Coronary artery (tissue), 2 donors: ENCODE measurements around the gene EXOC6B.

Experiments
- DNase-seq: peaks from one replicate; pipeline ENCODE4 v3.0.0-alpha.2; 2017; ENCODE audit warnings: low spot score
- H3K27ac ChIP-seq, 2 donors: fragments of 200-600 bp; sonication (generic); one replicate each; pipeline ENCODE4 v1.5.1; 2016 to 2019
- H3K4me3 ChIP-seq: fragments of 200-600 bp; sonication (generic); 2 replicates; pipeline ENCODE4 v1.5.1; 2016; ENCODE audit warnings: mild to moderate bottlenecking, moderate library complexity
- CTCF ChIP-seq: fragments of 200-600 bp; sonication (generic); IDR thresholded peaks from one replicate; pipeline ENCODE4 v1.5.1; 2019; ENCODE audit warnings: antibody characterized with exemption

EXOC6B gene

GRCh38 chr2:72388263-72388662 lies 437.6 kb downstream of the EXOC6B start:
- no peak for TF ChIP-seq CTCF
- no peak overlapping the region for H3K27ac ChIP-seq
- no peak overlapping the region for H3K4me3 ChIP-seq
- DNase-seq, result no peak

GRCh38 chr2:72386288-72386687 lies 439.5 kb downstream of the EXOC6B start:
- no peak overlapping the region for H3K4me3 ChIP-seq
- H3K27ac ChIP-seq, result no peak overlapping the region
- no peak for TF ChIP-seq CTCF
- DNase-seq, result no peak

DNA sequence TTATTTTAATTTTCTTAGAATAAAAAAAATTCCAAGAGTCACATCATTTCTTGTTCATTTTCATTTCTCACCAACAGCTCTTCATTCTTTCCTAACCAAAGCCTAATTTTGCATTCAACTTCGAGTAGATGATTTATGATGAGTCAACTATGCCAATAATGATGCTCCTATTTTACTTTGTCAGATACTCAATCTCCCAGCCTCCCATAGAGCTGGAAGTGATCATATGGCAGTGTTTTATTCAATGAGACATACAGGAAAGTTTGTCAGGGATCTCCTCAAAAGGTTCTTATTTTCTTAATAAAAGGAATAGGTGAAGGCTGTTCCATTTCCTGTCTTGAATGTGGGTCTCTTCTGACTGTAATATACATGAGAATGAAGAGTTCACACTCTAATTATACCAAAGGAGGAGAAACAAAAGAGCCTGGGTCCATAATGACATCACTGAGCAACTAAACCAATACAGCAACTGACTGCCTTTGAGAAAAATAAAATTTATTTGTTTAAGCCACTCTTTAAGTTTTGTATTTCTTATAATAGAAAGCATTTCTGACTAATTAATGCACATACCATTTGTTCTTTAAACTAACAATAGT lies 447.0 kb downstream of the EXOC6B start:
- H3K27ac ChIP-seq, result no peak overlapping the region
- DNase-seq, result no peak
- no peak overlapping the region for H3K4me3 ChIP-seq
- no peak for TF ChIP-seq CTCF

DNA sequence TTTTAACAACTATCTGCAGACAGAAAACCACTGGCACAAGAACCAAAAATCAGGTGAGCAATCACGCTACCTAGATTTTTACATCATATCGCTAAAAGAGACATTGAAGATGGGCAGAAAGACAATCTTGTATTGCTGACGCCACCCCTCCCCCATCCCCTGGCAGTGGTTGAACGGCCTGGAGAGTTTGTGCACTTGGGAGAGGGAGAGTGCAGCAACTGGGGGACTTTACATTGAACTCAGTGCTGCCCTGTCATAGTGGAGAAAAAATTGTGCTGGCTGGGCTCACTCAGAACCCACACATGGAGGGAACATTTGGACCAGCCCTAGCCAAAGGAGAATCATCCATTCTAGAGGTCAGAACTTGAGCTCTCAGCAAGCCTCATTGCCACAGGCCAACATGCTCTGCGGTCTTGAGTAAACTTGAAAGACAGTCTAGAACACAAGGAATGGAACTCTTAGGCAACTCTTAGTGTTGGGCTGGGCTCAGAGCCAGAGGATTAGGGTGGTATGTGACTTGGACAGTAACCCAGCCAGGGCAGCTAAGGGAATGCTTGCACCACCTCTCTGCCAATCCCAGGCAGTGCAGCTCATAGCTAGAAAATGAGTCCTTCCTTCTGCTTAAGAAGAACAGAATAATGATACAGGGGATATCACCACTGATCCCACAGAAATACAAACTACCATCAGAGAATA lies 458.2 kb downstream of the EXOC6B start:
- TF ChIP-seq CTCF, result peak; percentile 16
- H3K27ac ChIP-seq, result peak overlapping the region in 1 of 2 donors; percentile 60
- H3K4me3 ChIP-seq, result no peak overlapping the region
- DNase-seq, result peak; percentile 89

DNA sequence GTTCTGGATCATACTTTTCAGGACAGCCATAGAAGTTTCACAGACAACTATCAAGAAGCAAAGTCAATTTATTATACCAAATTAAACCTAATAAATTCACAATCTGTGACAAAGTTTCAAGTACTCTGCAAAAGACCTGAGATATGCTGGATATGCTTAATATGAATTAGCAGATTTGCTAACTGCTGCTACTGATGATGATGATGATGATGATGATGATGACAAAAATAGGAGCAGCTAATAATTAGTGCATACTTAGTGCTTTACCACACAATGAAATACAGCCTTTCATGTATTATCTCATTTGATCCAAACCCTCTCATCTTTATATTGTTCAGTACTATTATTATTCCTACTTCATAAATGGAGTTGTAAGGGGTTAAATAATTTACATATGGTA lies 462.4 kb downstream of the EXOC6B start:
- TF ChIP-seq CTCF, result no peak
- no peak overlapping the region for H3K27ac ChIP-seq
- DNase-seq, result no peak
- H3K4me3 ChIP-seq, result no peak overlapping the region

- no peak overlapping the region for H3K27ac ChIP-seq
- no peak for TF ChIP-seq CTCF
- no peak overlapping the region for H3K4me3 ChIP-seq
- no peak for DNase-seq
Observed at GRCh38 chr2:72362733-72363132, 463.1 kb downstream of the EXOC6B start.

- Histone ChIP-seq H3K4me3 (no peak overlapping the region), H3K27ac (no peak overlapping the region)
- no peak for TF ChIP-seq CTCF
- DNase-seq, result no peak
Observed at GRCh38 chr2:72361521-72361920, 464.3 kb downstream of the EXOC6B start.
